DOHH2 (cell line): ENCODE data around the gene CD40.

Experiments used
- EZH2phosphoT487 ChIP-seq: fragments of 200-600 bp; sonication (generic); IDR thresholded peaks from 2 replicates; pipeline ENCODE4 v1.6.1; 2017; ENCODE audit warnings: borderline replicate concordance, mild to moderate bottlenecking, antibody characterized with exemption, low read length, moderate library complexity, mixed read lengths
- TF ChIP-seq, protein P1 (sequence below): fragments of 200-600 bp; sonication (generic); IDR thresholded peaks from one replicate; pipeline ENCODE4 v1.5.1; 2014; ENCODE audit warnings: antibody characterized with exemption, mild to moderate bottlenecking, low read depth, low read length; ENCODE audit not compliant: poor library complexity, severe bottlenecking

DNA sequence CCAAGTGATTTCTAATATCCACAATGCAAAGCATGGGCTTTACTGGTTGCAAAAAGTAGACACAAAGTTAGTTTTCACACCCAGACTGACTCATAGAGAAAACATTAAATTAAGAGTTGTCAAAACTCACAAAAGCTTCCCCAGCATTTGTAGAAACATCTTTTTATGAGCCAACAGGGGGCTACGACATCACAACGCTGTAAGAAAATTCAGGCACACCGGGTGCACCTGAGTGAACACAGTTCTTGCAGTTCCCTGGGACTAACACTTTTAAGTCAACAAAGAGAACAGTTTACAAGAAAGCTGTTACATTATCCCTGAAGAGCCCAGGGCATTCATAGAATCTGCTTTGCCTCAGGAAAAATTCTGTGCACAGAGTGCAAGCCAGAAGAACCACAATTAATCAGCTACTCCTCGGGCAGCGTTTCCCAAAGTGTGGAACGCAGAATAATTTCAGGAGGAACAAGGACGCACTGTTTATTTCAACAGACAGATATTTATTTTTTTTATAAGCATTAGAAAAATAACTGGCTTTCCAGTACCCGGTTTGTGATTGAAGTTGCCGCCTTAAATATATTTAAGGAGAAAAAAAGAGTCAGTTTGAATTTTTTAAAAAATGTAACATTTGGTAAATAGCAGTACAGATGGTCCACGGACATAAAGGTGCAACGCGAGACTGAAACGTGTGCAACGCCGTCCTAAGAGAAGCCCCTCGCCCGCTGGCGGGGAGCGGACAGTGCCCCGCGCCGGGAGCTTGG, 29.5 kb upstream of the CD40 start:
- TF ChIP-seq, protein P1, sequence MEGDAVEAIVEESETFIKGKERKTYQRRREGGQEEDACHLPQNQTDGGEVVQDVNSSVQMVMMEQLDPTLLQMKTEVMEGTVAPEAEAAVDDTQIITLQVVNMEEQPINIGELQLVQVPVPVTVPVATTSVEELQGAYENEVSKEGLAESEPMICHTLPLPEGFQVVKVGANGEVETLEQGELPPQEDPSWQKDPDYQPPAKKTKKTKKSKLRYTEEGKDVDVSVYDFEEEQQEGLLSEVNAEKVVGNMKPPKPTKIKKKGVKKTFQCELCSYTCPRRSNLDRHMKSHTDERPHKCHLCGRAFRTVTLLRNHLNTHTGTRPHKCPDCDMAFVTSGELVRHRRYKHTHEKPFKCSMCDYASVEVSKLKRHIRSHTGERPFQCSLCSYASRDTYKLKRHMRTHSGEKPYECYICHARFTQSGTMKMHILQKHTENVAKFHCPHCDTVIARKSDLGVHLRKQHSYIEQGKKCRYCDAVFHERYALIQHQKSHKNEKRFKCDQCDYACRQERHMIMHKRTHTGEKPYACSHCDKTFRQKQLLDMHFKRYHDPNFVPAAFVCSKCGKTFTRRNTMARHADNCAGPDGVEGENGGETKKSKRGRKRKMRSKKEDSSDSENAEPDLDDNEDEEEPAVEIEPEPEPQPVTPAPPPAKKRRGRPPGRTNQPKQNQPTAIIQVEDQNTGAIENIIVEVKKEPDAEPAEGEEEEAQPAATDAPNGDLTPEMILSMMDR, result no peak
- TF ChIP-seq EZH2phosphoT487, result no peak
